Right cardiac atrium (tissue), 5 donors: ENCODE results near the gene RNF13. TPM values are rescaled to one million over a fixed set of nuclear protein-coding genes. Genes with fewer than 3 reads are reported as not detected.

Experiments used
- ATAC-seq, 2 donors: fragments of 200-7000 bp; cut with Tn5 transposase; one replicate each; pipeline versions ENCODE4 v1.8.0 to v1.9.1; 2020; ENCODE audit warnings: moderate library complexity in 2 of 2, mild to moderate bottlenecking in 1 of 2
- DNase-seq, 3 donors: peaks; one replicate each; pipeline ENCODE4 v3.0.0-alpha.2; 2020
- H3K27ac ChIP-seq: one replicate; pipeline ENCODE4 v1.5.1; 2013; ENCODE audit warnings: mild to moderate bottlenecking, low read length, control low read depth, moderate library complexity
- H3K27me3 ChIP-seq: one replicate; pipeline ENCODE4 v1.6.1; 2013; ENCODE audit not compliant: control insufficient read depth, insufficient read depth
- H3K4me1 ChIP-seq: one replicate; pipeline ENCODE4 v1.6.1; 2013; ENCODE audit warnings: low read length; ENCODE audit not compliant: control insufficient read depth, insufficient read depth
- H3K4me3 ChIP-seq: one replicate; pipeline ENCODE4 v1.5.1; 2013; ENCODE audit warnings: low read length, control low read depth
- H3K9me3 ChIP-seq: one replicate; pipeline ENCODE4 v1.6.1; 2013; ENCODE audit warnings: low read length; ENCODE audit not compliant: control insufficient read depth
- WGBS: extraction: QIAGEN DNeasy Blood & Tissue Kit; methylation state at CpG from one replicate; pipeline ENCODE4 v1.1.7; 2013; 5-methylcytosine and 5-hydroxymethylcytosine counted together
- intact Hi-C, 4 donors: fragments of 100-400 bp; cut with DNase I; formaldehyde crosslinking; loops; one replicate each; pipeline versions ENCODE4 v1.11.0 to v1.14.0; 2022 to 2023
- polyA plus RNA-seq: library from polyadenylated mRNA; stranded (reverse); fragments of 200-250 nt; gene quantifications from one replicate; pipeline ENCODE4 v1.2.3, GENCODE V29; 2013
- total RNA-seq, 4 donors: library from RNA; stranded (reverse); fragmentation: NEBNext Ultra II Directional; extraction: Animal tissue kit (Norgen Biotek cat#: 25700); gene quantifications; one replicate each; pipeline ENCODE4 v1.2.1, GENCODE V29; 2021
- donor health status: healthy with polysubstance abuse.
- donor health status: DM: no; HTN: yes; CAD: no.
- donor health status: DM: no; HTN: no; CAD: no.
- donor health status: DM: no; HTN: yes; CAD: no; lungs with severe emphysema.
- donor health status: DM: yes; HTN: yes; CAD: no.

Gene RNF13
- total and polyA plus RNA-seq, 5 donors: 36.6 to 65.7 (median 62.9) TPM

GRCh38 chr3:149839896-149840295 is 26.9 kb downstream of the RNF13 start:
- 96% methylated on average over 3 of the region's 3 CpGs for WGBS
- ATAC-seq: no peak
- intact Hi-C loops: no loop called here
- H3K27ac ChIP-seq: no peak overlapping the region
- no peaks in the 10 kb centered on the region for H3K4me1 ChIP-seq
- H3K9me3 ChIP-seq: no peaks in the 10 kb centered on the region
- H3K4me3 ChIP-seq: no peak overlapping the region
- no peaks in the 10 kb centered on the region for H3K27me3 ChIP-seq
- DNase-seq: no peak

GRCh38 chr3:149843502-149843901 is 30.5 kb downstream of the RNF13 start:
- intact Hi-C loops: no loop called here
- H3K27me3 ChIP-seq: no peaks in the 10 kb centered on the region
- H3K4me1 ChIP-seq: no peaks in the 10 kb centered on the region
- H3K27ac ChIP-seq: no peak overlapping the region
- ATAC-seq: no peak
- H3K9me3 ChIP-seq: no peaks in the 10 kb centered on the region
- no peak overlapping the region for H3K4me3 ChIP-seq
- WGBS: 91% methylated on average over 2 of the region's 2 CpGs
- no peak for DNase-seq

GRCh38 chr3:149844091-149844490 is 31.1 kb downstream of the RNF13 start:
- Histone ChIP-seq H3K27me3 (no peaks in the 10 kb centered on the region), H3K4me1 (no peaks in the 10 kb centered on the region), H3K4me3 (no peak overlapping the region), H3K27ac (no peak overlapping the region), H3K9me3 (no peaks in the 10 kb centered on the region)
- ATAC-seq: no peak
- intact Hi-C loops: no loop called here
- DNase-seq: no peak
- 86% methylated on average over 2 of the region's 2 CpGs for WGBS

- no peaks in the 10 kb centered on the region for H3K27me3 ChIP-seq
- DNase-seq (no peak), ATAC-seq (no peak)
- no peaks in the 10 kb centered on the region for H3K9me3 ChIP-seq
- no peak overlapping the region for H3K4me3 ChIP-seq
- no peak overlapping the region for H3K27ac ChIP-seq
- WGBS: 88% methylated on average over 1 of the region's 1 CpG
- H3K4me1 ChIP-seq: no peaks in the 10 kb centered on the region
- intact Hi-C loops: no loop called here
Observed at GRCh38 chr3:149845570-149846244, 32.7 kb downstream of the RNF13 start.

GRCh38 chr3:149848238-149848637 is 35.2 kb downstream of the RNF13 start:
- H3K4me1 ChIP-seq: no peaks in the 10 kb centered on the region
- H3K9me3 ChIP-seq: no peaks in the 10 kb centered on the region
- WGBS: 78% methylated on average over 1 of the region's 1 CpG
- ATAC-seq (no peak), DNase-seq (no peak)
- intact Hi-C loops: no loop called here
- H3K27me3 ChIP-seq: no peaks in the 10 kb centered on the region
- H3K4me3 ChIP-seq: no peak overlapping the region
- no peak overlapping the region for H3K27ac ChIP-seq

GRCh38 chr3:149848688-149849087 is 35.7 kb downstream of the RNF13 start:
- no peaks in the 10 kb centered on the region for H3K4me1 ChIP-seq
- H3K9me3 ChIP-seq: no peaks in the 10 kb centered on the region
- H3K27ac ChIP-seq: no peak overlapping the region
- no peak for ATAC-seq
- no peaks in the 10 kb centered on the region for H3K27me3 ChIP-seq
- DNase-seq: no peak
- intact Hi-C loops: no loop called here
- WGBS: 58% methylated on average over 1 of the region's 1 CpG
- no peak overlapping the region for H3K4me3 ChIP-seq

GRCh38 chr3:149850787-149851584 is 38.0 kb downstream of the RNF13 start:
- H3K4me3 ChIP-seq: no peak overlapping the region
- ATAC-seq: no peak
- DNase-seq: no peak
- 72% methylated on average over 6 of the region's 6 CpGs for WGBS
- no peak overlapping the region for H3K27ac ChIP-seq
- H3K27me3 ChIP-seq: no peaks in the 10 kb centered on the region
- intact Hi-C loops: no loop called here
- H3K9me3 ChIP-seq: no peaks in the 10 kb centered on the region
- H3K4me1 ChIP-seq: no peaks in the 10 kb centered on the region

- Histone ChIP-seq H3K9me3 (no peaks in the 10 kb centered on the region), H3K4me1 (no peaks in the 10 kb centered on the region), H3K27me3 (no peaks in the 10 kb centered on the region), H3K27ac (no peak overlapping the region), H3K4me3 (no peak overlapping the region)
- ATAC-seq (no peak), DNase-seq (no peak)
- WGBS: 46% methylated on average over 2 of the region's 2 CpGs
- intact Hi-C loops: no loop called here
Observed at GRCh38 chr3:149858911-149859310, 45.9 kb downstream of the RNF13 start.

- 75% methylated on average over 3 of the region's 3 CpGs for WGBS
- Histone ChIP-seq H3K4me3 (no peak overlapping the region), H3K27ac (no peak overlapping the region), H3K4me1 (no peaks in the 10 kb centered on the region), H3K27me3 (no peaks in the 10 kb centered on the region), H3K9me3 (no peaks in the 10 kb centered on the region)
- no peak for DNase-seq
- ATAC-seq: no peak
- intact Hi-C loops: no loop called here
Observed at GRCh38 chr3:149860881-149861280, 47.9 kb downstream of the RNF13 start.

GRCh38 chr3:149867563-149867962 is 54.5 kb downstream of the RNF13 start:
- Histone ChIP-seq H3K27ac (no peak overlapping the region), H3K4me3 (no peak overlapping the region), H3K27me3 (no peaks in the 10 kb centered on the region), H3K4me1 (no peaks in the 10 kb centered on the region), H3K9me3 (no peaks in the 10 kb centered on the region)
- no peak for DNase-seq
- intact Hi-C loops: no loop called here
- WGBS: 95% methylated on average over 1 of the region's 1 CpG
- ATAC-seq: no peak

- DNase-seq: no peak
- Histone ChIP-seq H3K4me3 (no peak overlapping the region), H3K9me3 (no peaks in the 10 kb centered on the region), H3K27me3 (no peaks in the 10 kb centered on the region), H3K27ac (no peak overlapping the region), H3K4me1 (no peaks in the 10 kb centered on the region)
- intact Hi-C loops: no loop called here
- ATAC-seq: no peak
- WGBS: 97% methylated on average over 3 of the region's 3 CpGs
Observed at GRCh38 chr3:149871855-149872254, 58.8 kb downstream of the RNF13 start.
